ENCODE results near the gene EBPL.

The EBPL gene

GRCh38 chr13:49693191-49693733 lies 2.0 kb upstream of the EBPL start:
- no peak overlapping the region for H3K4me3 ChIP-seq (ENCODE audit: low read depth, low read length)
- TF ChIP-seq CTCF (IDR thresholded peaks at IDR 0.05; ENCODE audit: control insufficient read depth, extremely low read depth, insufficient read depth) = no peak
- DNase-seq (ENCODE audit: low read depth) = no peak

- no peak for TF ChIP-seq CTCF (IDR thresholded peaks at IDR 0.05; ENCODE audit: control insufficient read depth, extremely low read depth, insufficient read depth)
- DNase-seq (ENCODE audit: low read depth) = peak; percentile 88
- H3K4me3 ChIP-seq (ENCODE audit: low read depth, low read length) = peak overlapping the region; percentile 60
These were observed 922 bp downstream of the EBPL start for GRCh38 chr13:49690133-49690994.

- no peak for DNase-seq (ENCODE audit: low read depth)
- TF ChIP-seq CTCF (IDR thresholded peaks at IDR 0.05; ENCODE audit: control insufficient read depth, extremely low read depth, insufficient read depth) = no peak
- no peak overlapping the region for H3K4me3 ChIP-seq (ENCODE audit: low read depth, low read length)
These were observed 7.8 kb downstream of the EBPL start for GRCh38 chr13:49683489-49683888.

- DNase-seq (ENCODE audit: low read depth) = no peak
- TF ChIP-seq CTCF (IDR thresholded peaks at IDR 0.05; ENCODE audit: control insufficient read depth, extremely low read depth, insufficient read depth) = no peak
- H3K4me3 ChIP-seq (ENCODE audit: low read depth, low read length) = no peak overlapping the region
These were observed 9.3 kb downstream of the EBPL start for GRCh38 chr13:49681842-49682435.

GRCh38 chr13:49679246-49679645 lies 12.0 kb downstream of the EBPL start:
- H3K4me3 ChIP-seq (ENCODE audit: low read depth, low read length) = no peak overlapping the region
- TF ChIP-seq CTCF (IDR thresholded peaks at IDR 0.05; ENCODE audit: control insufficient read depth, extremely low read depth, insufficient read depth) = peak; percentile 27; the same call in 1 of the 2 replicates
- DNase-seq (ENCODE audit: low read depth) = no peak

GRCh38 chr13:49678191-49678914 lies 12.9 kb downstream of the EBPL start:
- no peak for DNase-seq (ENCODE audit: low read depth)
- no peak overlapping the region for H3K4me3 ChIP-seq (ENCODE audit: low read depth, low read length)
- no peak for TF ChIP-seq CTCF (IDR thresholded peaks at IDR 0.05; ENCODE audit: control insufficient read depth, extremely low read depth, insufficient read depth)

All from LNCaP clone FGC (cell line).